ENCODE measurements around the gene TMEM187.
A peak's percentile ranks its signal among the peaks of the same experiment; 100 is the strongest.

DNA sequence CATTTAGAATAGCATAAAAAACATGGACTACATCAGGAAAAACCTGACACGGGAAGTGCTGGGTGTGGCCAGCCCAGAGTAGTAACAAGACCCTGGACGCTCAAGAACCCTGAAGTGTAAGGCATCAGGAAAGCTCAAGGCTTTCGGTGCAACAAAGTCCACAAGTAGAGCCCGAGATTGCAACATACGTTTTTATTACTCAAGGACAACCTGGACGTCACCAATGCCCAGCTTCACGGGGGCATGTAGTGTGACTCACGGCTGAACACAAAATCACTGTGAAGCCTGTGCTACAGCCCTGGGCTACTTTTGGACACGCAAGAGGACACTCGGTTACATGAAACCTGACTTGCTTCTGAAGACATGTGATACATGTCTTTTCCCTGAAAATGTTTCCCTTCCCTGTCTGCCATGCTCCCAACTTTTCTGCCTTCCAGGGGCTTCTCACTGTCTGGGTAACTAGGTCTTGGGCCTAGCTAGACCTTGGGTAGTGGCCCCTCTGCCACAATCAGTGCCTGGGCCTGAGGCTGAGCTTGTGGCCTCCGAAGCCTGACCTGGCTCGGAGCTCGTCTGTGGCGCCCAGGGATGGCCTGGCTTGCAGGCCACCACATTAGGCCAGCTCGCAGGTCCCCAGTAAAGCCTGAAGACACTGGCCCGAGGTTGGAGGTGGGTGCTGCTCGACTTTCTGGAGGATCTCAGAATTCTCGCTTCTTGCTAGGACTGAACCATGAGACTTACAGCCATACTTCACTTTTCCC is 38.0 kb downstream of the TMEM187 start:
- TF ChIP-seq, protein P1, sequence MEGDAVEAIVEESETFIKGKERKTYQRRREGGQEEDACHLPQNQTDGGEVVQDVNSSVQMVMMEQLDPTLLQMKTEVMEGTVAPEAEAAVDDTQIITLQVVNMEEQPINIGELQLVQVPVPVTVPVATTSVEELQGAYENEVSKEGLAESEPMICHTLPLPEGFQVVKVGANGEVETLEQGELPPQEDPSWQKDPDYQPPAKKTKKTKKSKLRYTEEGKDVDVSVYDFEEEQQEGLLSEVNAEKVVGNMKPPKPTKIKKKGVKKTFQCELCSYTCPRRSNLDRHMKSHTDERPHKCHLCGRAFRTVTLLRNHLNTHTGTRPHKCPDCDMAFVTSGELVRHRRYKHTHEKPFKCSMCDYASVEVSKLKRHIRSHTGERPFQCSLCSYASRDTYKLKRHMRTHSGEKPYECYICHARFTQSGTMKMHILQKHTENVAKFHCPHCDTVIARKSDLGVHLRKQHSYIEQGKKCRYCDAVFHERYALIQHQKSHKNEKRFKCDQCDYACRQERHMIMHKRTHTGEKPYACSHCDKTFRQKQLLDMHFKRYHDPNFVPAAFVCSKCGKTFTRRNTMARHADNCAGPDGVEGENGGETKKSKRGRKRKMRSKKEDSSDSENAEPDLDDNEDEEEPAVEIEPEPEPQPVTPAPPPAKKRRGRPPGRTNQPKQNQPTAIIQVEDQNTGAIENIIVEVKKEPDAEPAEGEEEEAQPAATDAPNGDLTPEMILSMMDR (IDR thresholded peaks at IDR 0.05) = no peak
- peak in 1 of 2 donors; percentile 60 for TF ChIP-seq POLR2A (IDR thresholded peaks at IDR 0.05)

All from adrenal gland (tissue), 5 donors.